ENCODE results near the gene KSR2. TPM values are rescaled to one million over a fixed set of nuclear protein-coding genes. Genes with fewer than 3 reads are reported as not detected.

Gene KSR2
- total and polyA plus RNA-seq, 9 donors: under 0.01 to 0.15 (median 0.08) TPM; not detected in 4

GRCh38 chr12:117921929-117922777 lies 46.6 kb downstream of the KSR2 start:
- no peak for DNase-seq
- intact Hi-C loops (cut with DNase I): no loop called here
- no peaks in the 10 kb centered on the region for H3K36me3 ChIP-seq
- H3K27me3 ChIP-seq: no peaks in the 10 kb centered on the region
- 51 to 54% (median 52%) methylated on average over 6 of the region's 6 CpGs for WGBS, 3 donors
- TF ChIP-seq POLR2A (IDR thresholded peaks at IDR 0.05): no peak
- no peak for TF ChIP-seq EP300 (IDR thresholded peaks at IDR 0.05)
- no peak for TF ChIP-seq CTCF (IDR thresholded peaks at IDR 0.05)
- H3K9me3 ChIP-seq: no peaks in the 10 kb centered on the region
- H3K27ac ChIP-seq: no peak overlapping the region
- no peak overlapping the region for H3K4me3 ChIP-seq
- H3K4me1 ChIP-seq (ENCODE audit: insufficient read depth): no peaks in the 10 kb centered on the region

- H3K4me1 ChIP-seq (ENCODE audit: insufficient read depth): no peaks in the 10 kb centered on the region
- no peaks in the 10 kb centered on the region for H3K36me3 ChIP-seq
- H3K27ac ChIP-seq: no peak overlapping the region
- H3K27me3 ChIP-seq: no peaks in the 10 kb centered on the region
- no peak overlapping the region for H3K4me3 ChIP-seq
- H3K9me3 ChIP-seq: no peaks in the 10 kb centered on the region
- DNase-seq: no peak
- TF ChIP-seq POLR2A (IDR thresholded peaks at IDR 0.05): no peak
- TF ChIP-seq CTCF (IDR thresholded peaks at IDR 0.05): no peak
- TF ChIP-seq EP300 (IDR thresholded peaks at IDR 0.05): no peak
- intact Hi-C loops (cut with DNase I): no loop called here
- 62 to 79% (median 73%) methylated on average over 2 of the region's 2 CpGs for WGBS, 3 donors
These were observed 49.3 kb downstream of the KSR2 start for GRCh38 chr12:117919479-117919878.

- Histone ChIP-seq H3K4me1 (ENCODE audit: insufficient read depth) (no peaks in the 10 kb centered on the region), H3K27ac (no peak overlapping the region), H3K4me3 (no peak overlapping the region), H3K36me3 (no peaks in the 10 kb centered on the region), H3K9me3 (no peaks in the 10 kb centered on the region), H3K27me3 (no peaks in the 10 kb centered on the region)
- 76 to 85% (median 79%) methylated on average over 4 of the region's 4 CpGs for WGBS, 3 donors
- no peak for DNase-seq
- TF ChIP-seq EP300 (IDR thresholded peaks at IDR 0.05): no peak
- TF ChIP-seq POLR2A (IDR thresholded peaks at IDR 0.05): no peak
- TF ChIP-seq CTCF (IDR thresholded peaks at IDR 0.05): no peak
- intact Hi-C loops (cut with DNase I): no loop called here
These were observed 54.1 kb downstream of the KSR2 start for GRCh38 chr12:117914686-117915085.

GRCh38 chr12:117912756-117913155 lies 56.0 kb downstream of the KSR2 start:
- no peak overlapping the region for H3K27ac ChIP-seq
- no peak for DNase-seq
- H3K9me3 ChIP-seq: no peaks in the 10 kb centered on the region
- H3K4me1 ChIP-seq (ENCODE audit: insufficient read depth): no peaks in the 10 kb centered on the region
- H3K4me3 ChIP-seq: no peak overlapping the region
- TF ChIP-seq CTCF (IDR thresholded peaks at IDR 0.05): no peak
- intact Hi-C loops (cut with DNase I): no loop called here
- 71 to 80% (median 75%) methylated on average over 9 of the region's 9 CpGs for WGBS, 3 donors
- H3K27me3 ChIP-seq: no peaks in the 10 kb centered on the region
- H3K36me3 ChIP-seq: no peaks in the 10 kb centered on the region

Data from ovary (tissue), 9 donors.